Measurements from ENCODE around the gene MEIG1.

The MEIG1 gene

GRCh38 chr10:14959221-14960057 lies at the start of gene MEIG1:
Gene MEIG1, plus strand, starts transcription at chr10:14959388. Its CDS starts 7,081 bp downstream, at chr10:14966469.
- peak; percentile 83 for DNase-seq (ENCODE audit: extremely low read depth, low read depth)
- TF ChIP-seq CTCF (IDR thresholded peaks at IDR 0.05; ENCODE audit: low read depth, low read length): no peak

GRCh38 chr10:14910953-14911352 lies 48.2 kb upstream of the MEIG1 start:
- no peak for TF ChIP-seq CTCF (IDR thresholded peaks at IDR 0.05; ENCODE audit: low read depth, low read length)
- DNase-seq (ENCODE audit: extremely low read depth, low read depth): no peak

- TF ChIP-seq CTCF (IDR thresholded peaks at IDR 0.05; ENCODE audit: low read depth, low read length): no peak
- no peak for DNase-seq (ENCODE audit: extremely low read depth, low read depth)
Measured at GRCh38 chr10:14911801-14912200, 47.4 kb upstream of the MEIG1 start.

GRCh38 chr10:14916600-14916999 lies 42.6 kb upstream of the MEIG1 start:
- TF ChIP-seq CTCF (IDR thresholded peaks at IDR 0.05; ENCODE audit: low read depth, low read length): no peak
- DNase-seq (ENCODE audit: extremely low read depth, low read depth): no peak

- no peak for TF ChIP-seq CTCF (IDR thresholded peaks at IDR 0.05; ENCODE audit: low read depth, low read length)
- DNase-seq (ENCODE audit: extremely low read depth, low read depth): no peak
Measured at GRCh38 chr10:14917827-14918226, 41.4 kb upstream of the MEIG1 start.

GRCh38 chr10:14918964-14919363 lies 40.2 kb upstream of the MEIG1 start:
- no peak for TF ChIP-seq CTCF (IDR thresholded peaks at IDR 0.05; ENCODE audit: low read depth, low read length)
- no peak for DNase-seq (ENCODE audit: extremely low read depth, low read depth)

- no peak for TF ChIP-seq CTCF (IDR thresholded peaks at IDR 0.05; ENCODE audit: low read depth, low read length)
- DNase-seq (ENCODE audit: extremely low read depth, low read depth): no peak
Measured at GRCh38 chr10:14924013-14924412, 35.2 kb upstream of the MEIG1 start.
